ENCODE results near the gene DEAF1. TPM values are rescaled to one million over a fixed set of nuclear protein-coding genes. Genes with fewer than 3 reads are reported as not detected.

DEAF1 gene
- total RNA-seq, 1 donor from 2014 or later: 20.6 TPM

DNA sequence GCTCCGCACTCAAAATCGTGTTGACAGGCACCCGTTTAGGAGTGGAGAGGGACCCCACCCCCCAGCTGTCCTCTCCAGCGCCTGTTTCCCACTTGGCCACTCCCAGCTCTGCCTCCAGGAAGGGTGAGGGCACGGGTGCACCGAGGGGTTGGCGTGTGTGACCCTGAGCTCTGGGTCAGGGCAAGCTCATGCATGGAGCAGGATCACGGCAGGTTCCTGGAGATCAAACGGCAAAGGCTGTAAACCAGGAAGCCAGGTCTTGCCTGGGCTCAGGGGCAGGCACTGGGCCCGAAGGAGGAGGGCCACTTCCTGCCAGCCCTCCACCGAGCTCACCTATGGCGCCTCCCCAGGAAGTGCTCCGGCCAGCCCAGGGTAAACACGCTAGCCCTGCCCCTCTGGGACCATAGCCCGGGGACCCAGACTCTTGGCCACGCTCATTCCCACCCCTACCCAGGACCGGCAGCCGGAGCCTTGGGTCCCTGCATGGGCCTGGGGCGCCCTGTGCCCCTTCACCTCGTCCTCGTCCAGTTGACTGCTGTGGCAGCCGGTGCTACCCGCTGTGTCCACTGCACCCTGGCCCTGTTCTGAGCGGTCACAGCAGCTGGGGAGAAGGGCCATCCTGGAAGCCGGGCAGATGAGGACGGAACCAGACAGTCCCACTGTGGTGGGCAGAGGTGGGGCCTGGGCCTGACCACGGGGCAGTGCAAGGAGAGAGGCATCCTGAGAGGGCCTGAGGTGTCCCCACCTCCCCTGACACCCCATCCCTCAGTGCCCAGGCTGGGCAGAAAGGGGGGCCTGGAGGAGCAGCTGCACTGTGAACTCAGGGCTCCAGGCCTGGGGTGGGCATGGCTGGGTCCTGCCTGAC, 10.0 kb upstream of the DEAF1 start:
- peak; percentile 4 for ATAC-seq
- intact Hi-C loops (cut with DNase I): no loop called here
- no peak for DNase-seq (ENCODE audit: missing footprints)

DNA sequence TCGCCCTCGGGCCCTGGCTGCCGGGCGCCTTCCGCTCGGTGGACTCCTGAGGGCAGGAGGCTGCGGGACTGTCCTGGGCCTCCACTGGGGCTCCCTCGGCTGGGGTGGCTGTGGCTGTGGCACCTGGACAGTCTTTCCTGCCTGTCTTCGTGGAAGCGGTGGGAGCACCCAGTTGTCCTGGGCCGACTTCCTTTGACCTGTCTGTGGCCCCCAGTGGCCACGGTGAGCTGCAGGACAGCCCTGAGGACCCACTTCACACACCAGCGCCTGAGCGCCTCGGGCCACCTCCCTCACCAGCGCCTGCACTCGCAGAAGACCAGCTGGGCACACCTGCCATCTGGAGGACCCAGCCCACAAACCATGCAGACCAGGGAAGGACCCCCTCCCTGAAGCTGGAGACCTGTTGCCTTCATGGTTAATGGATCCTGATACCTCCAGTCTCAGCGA, 9.2 kb upstream of the DEAF1 start:
- DNase-seq (ENCODE audit: missing footprints) (no peak), ATAC-seq (no peak)
- intact Hi-C loops (cut with DNase I): no loop called here

DNA sequence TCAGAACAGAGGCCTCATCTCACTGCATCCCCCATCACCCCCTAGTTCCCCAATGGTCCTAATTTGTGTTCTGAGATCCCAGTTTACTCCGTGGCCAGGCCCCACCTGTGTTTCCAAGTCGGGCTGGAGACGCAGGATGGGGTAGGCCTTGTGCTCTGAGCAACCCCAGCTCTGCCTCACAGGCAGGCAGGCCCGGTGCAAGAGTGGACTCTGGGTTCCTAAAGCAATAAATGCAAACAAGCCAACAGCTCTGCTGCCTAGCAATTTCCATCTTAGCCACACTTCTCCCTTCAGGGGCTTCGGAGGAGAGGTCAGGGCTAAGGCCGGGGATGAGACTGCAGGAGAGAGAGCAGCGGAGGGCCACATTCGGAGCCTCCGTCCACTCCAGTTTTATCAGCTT, 8.5 kb upstream of the DEAF1 start:
- ATAC-seq (no peak), DNase-seq (ENCODE audit: missing footprints) (no peak)
- intact Hi-C loops (cut with DNase I): no loop called here

DNA sequence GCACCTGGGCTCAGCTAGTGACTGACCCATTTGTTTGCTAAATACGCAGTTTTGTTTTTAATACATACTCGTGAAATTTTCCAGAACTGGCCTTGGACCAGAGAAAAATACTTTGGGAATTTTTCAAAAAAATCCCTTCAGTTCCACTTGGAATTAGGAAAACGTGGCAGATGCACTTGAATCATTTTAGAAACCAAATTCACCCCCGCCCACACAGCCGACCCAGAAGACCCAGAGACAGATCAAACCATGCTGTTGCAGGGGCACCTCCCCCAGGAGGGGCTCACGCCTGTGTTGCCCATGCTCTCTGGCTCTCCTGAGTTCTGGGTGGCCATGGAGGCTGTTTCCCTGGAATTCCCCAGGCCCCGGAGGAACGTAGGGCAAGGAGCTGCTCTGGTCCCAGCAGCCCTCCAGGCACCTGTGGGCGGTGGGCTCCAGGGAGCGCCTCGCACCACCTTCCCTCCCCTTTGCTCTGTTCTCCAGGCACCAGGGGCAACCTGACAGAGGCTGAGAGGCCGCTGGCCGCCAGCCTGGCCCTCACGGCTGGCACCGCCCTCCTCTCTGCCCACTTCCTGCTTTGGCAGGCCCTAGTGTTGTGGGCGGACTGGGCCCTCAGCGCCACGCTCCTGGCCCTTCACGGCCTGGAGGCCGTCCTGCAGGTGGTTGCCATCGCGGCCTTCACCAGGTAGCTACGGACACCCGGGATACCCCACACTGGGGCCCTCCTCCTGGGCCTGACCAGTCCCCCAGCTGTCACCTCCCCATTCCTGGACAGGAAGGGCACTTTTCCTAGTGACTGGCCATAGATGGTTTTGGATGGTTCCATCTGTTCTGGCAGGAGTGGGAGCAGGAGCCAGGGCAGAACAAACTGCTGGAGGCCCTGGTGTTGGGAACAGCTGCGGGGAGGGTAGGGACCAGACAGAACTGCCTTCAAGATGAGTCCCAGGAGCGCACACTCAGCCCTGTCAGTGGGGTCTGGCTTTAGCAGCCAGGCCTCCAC, 7.7 kb upstream of the DEAF1 start:
- intact Hi-C loops (cut with DNase I): no loop called here
- DNase-seq (ENCODE audit: missing footprints) (no peak), ATAC-seq (peak; percentile 12)

DNA sequence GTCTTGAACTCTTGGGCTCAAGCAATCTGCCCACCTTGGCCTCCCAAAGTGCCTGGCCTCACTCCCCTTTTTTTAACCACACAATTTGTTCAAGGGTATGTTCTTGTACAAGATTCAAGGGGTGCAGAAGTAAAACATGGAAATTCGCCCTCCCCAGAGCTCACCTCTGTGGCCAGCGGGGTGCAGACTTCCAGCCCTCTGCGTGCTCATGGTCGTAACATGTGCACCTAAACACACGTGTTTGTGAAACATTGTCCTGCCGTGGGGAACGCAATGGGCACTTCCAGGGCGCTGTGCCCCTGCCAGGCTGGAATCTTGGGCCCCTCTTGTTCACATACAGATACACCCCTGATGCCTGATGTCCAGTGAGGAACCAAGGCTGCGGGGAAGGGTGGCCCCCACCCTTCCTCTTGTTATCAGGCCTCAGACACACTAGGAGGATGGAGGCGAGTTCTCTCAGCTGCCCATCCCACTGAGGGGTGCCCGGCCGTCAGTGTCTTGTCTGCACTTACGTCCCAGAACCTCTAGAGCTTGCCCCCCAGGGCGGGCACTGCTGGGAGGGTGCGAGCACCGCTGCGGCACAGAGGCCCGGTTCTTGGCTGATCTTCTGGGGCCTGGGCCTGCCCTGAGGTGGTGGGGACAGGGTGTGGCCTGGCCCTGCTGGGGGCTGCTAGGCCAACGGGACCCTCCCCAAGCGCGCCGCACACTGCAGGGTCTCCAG, 6.9 kb upstream of the DEAF1 start:
- intact Hi-C loops (cut with DNase I): no loop called here
- ATAC-seq: no peak
- DNase-seq (ENCODE audit: missing footprints): no peak

DNA sequence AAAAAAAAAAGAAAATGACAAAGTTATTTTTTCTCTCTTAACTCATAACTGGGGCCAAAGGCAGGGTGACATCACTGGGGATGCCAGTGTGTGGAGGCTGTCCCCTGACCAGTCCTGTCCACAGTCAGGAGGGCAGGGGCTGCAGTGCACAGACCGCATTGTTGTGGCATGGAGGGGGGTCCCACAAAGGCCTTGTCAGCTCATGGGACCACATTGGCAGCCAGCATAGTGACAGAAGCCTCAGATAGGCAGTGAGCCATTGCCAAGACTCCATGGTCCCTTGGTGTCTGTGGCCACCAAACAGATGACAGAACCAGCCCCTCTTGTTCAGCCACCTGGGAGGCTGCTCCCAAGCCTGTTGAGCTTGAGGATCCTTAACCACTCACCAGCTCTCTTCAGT, 4.7 kb upstream of the DEAF1 start:
- ATAC-seq: no peak
- no peak for DNase-seq (ENCODE audit: missing footprints)
- intact Hi-C loops (cut with DNase I): no loop called here

DNA sequence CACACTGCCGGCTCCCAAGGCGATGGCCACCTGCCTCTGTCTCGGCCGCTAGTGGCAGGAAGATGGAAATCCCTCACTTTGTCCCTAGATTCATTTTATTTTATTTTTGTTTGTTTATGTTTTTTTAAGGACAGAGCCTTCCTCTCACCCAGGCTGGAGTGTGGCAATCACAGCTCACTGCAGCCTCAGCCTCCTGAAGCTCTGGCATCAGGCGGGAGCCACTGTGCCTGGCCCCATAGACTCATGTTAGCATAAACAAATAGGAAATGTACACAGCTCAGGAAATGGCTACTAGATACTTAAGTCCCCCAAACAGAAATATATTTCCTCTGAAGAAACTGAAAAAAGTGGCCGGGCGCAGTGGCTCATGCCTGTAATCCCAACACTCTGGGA, 4.1 kb upstream of the DEAF1 start:
- no peak for DNase-seq (ENCODE audit: missing footprints)
- intact Hi-C loops (cut with DNase I): no loop called here
- no peak for ATAC-seq

DNA sequence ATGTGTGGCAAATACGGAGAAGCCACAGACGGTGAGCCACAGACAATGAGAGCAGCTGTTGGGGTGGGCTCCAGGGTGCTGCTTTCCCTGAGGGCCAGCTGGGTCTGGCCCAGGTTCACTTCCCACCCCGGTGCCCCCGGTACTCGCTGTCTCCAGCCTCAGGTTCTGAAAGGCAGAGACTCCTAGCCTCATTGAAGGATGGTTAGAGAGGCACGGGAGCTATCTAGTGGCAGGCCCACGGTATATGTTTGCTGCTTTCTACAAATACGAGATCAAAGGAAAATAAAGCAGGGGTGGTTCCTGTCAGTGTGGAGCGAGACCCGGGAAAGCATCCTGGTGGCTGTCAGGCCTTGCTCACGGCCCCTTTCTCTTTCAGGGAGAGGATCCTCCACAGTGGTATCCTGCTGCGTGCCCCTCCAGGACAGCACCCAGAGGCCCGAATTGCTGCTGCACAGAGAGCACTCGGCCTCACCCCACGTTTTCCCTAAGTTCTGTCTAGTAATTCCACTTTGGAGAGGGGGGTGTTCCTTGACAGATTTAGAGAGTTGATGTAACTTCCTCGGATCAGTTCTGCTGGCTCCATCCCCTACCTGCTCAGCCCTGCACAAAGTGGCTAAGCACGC, 3.6 kb upstream of the DEAF1 start:
- ATAC-seq (no peak), DNase-seq (ENCODE audit: missing footprints) (no peak)
- intact Hi-C loops (cut with DNase I): no loop called here

DNA sequence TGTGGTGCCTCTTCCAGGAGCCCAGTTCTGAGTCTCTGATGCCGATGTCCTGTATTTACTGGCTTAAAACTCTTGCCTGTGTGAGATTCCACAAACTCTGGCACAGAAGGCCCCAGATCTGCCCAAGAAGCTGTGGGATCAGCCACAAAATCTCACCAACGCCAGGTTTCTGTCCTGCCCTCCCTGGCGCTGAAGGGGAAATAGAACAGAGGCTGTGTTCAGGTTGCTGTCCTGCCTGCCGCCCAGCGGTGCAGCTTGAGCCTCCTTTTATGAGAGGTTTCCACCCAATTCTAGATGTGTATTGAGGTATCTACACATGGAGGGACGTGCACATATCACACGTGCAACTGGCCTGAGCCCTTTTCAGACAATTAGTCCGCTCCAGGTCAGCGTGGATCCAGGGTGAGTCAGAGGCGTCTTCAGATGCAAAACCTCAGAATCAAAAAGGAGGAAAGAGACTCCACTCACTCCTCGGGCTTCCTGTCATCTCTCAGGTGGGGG, 2.8 kb upstream of the DEAF1 start:
- intact Hi-C loops (cut with DNase I): no loop called here
- DNase-seq (ENCODE audit: missing footprints) (no peak), ATAC-seq (no peak)

DNA sequence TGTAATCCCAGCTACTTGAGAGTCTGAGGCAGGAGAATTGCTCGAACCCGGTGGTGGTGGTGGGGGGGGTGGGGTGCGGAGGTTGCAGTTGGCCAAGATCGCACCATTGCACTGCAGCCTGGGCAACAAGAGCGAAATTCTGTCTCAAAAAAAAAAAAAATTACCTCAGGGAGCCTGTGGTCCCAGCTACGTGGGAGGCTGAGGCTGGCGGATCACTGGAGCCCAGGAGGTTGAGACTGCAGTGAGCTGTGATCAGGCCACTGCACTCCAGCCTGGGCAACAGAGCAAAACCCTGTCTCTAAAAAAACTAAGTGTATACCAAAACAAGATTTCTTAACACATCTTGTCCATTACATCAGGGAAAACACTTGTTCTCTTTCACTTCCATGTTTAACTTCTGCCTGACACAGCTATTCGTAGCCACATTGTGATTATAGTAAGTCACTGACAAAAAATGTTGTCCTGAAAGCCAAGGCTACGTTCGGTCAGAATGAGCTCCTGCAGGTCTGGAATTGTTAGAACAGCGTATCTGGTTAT, 2.0 kb upstream of the DEAF1 start:
- intact Hi-C loops (cut with DNase I): no loop called here
- ATAC-seq (no peak), DNase-seq (ENCODE audit: missing footprints) (no peak)

DNA sequence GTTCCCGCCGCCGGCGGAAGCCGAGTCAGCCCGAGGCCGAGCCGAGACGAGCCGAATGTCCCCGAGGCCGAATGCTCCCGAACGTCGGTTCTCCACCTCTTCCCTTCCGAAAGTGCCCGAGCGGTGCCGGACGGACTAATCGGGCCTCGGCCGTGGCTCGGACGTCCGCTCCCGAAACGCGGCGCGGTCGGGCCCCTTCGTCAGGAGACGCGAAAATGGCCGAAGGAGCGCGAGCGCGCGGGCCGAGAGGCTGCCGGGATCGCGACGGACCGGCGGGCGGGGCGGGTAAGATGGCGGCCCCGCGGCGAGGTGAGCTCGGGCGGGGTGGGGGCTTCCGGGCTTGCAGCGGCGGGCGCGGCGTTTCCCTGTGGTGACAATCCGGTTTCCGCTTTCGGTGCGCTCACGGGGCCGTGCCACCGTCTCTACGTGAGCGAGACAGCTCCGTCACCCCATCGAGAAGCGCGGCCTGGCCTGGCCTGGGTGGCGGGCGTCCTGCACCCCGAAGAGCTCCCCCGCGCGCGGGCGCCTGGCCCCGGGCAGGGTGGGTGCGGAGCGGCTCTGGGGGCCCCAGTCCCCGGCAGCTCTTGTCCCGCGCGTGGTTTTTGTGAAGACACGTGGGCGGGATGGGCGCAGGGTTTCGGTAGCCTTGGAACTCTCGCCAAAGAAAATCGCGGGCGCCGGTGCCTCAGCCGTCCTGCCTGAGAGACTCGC, 671 bp upstream of the DEAF1 start, which contains the start of gene TMEM80:
Gene TMEM80, plus strand, starts transcription at position 279 of the 711 bp plus-strand sequence. Its CDS starts 12 bp downstream, at position 291.
- peak; percentile 100 for DNase-seq (ENCODE audit: missing footprints)
- intact Hi-C loops (cut with DNase I): no loop called here
- ATAC-seq: peak; percentile 91

DNA sequence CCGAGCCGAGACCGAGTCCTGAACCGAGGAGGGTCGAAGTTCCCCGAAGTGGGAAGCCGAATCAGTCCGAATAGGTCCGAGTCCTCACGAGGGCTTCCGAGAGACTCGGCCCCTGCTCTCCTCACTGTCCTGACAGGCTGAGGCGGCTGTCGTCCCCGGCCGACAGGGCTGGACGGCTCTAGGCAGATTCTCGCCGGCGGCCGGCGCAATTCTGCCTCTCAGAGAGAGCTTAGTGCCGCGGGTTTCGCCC, 191 bp upstream of the DEAF1 start:
- DNase-seq (ENCODE audit: missing footprints): no peak
- intact Hi-C loops (cut with DNase I): no loop called here

DNA sequence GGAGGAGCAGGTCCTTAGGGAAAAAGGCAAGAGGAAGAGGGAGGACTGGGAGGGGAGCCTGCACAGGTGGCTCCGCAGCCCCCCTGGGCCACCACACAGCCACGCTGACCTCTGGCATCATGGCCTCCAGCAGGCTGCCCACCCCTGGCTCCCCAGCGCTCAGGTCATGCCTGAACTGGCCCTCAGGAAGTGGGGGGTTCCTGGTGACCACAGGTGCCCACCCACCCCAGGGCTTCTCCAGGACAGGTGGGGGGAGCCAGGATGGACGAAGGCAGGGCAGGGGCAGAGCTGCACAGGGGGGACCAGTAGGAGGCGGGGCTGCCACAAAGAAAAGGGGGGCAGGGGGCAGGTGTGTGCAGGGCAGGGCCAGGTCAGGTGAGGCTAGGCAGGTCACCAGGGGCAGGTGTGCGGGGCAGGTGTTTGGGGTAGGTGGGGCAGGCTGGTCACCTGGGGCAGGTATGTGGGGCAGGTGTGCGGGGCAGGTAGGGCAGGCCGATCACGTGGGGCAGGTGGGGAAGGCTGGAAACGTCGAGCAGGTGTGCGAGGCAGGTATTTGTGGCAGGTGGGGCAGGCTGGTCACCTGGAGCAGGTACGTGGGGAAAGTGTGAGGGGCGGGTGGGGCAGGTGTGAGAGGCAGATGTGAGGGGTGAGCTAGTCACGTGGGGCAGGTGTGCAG, 997 bp downstream of the DEAF1 start:
- ATAC-seq: no peak
- intact Hi-C loops (cut with DNase I): loop anchor here (5.0 kb wide), 1 partner anchor 77 kb away; the partner anchor contains the start of gene IRF7
- no peak for DNase-seq (ENCODE audit: missing footprints)

More for the DNA sequence above, 191 bp upstream of the DEAF1 start:
- no peak for ATAC-seq

DNA sequence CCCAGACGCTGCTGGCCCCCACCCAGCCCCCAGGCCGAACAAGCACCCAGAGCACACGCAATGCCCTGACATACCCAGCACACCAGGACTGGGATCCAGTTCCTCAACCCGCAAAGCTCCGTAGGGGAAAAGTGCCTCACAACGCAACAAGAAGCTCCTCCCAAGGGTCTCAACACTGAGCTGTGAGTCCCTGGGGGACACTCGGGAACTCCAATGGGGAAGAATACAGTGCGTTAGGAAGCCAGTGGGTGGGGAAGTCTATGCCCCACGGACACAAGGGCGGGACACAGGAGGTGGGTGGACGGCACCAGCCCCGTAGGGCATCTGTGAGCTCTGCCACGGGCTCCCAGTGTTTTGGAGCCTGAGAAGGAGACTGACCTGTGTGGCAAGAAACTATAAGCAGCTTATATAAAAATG, 1.6 kb downstream of the DEAF1 start:
- ATAC-seq (no peak), DNase-seq (ENCODE audit: missing footprints) (no peak)
- intact Hi-C loops (cut with DNase I): loop anchor here (5.0 kb wide), 1 partner anchor 76 kb away; the partner anchor contains the start of gene IRF7

DNA sequence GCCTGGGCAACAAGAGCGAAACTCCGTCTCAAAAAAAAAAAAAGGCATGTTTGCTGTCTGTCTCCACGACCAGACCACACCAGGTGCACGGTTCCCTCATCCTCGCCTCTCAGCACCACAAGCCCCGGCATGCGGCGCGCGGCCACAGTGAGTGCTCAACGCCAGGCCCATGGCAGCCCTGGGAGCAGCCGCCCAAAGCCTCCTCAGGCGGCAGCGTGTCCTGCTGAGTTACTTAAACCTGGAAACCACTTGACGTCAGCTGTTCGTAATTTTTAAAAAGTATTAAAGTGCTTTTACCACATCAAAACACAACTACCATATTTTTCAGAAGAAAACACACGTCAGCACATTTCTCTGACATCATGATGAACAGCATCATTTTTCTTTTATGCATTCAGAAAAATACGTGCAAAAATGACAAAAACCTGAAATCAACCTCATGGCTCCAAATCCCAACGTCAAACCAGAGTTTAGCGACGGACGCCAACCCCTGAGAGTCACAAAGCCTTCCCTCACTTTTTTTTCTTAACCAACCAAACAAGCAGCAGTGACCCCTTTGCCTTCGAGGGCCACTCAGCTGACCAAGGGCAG, 2.1 kb downstream of the DEAF1 start:
- DNase-seq (ENCODE audit: missing footprints) (no peak), ATAC-seq (no peak)
- intact Hi-C loops (cut with DNase I): loop anchor here (5.0 kb wide), 1 partner anchor 76 kb away; the partner anchor contains the start of gene IRF7

DNA sequence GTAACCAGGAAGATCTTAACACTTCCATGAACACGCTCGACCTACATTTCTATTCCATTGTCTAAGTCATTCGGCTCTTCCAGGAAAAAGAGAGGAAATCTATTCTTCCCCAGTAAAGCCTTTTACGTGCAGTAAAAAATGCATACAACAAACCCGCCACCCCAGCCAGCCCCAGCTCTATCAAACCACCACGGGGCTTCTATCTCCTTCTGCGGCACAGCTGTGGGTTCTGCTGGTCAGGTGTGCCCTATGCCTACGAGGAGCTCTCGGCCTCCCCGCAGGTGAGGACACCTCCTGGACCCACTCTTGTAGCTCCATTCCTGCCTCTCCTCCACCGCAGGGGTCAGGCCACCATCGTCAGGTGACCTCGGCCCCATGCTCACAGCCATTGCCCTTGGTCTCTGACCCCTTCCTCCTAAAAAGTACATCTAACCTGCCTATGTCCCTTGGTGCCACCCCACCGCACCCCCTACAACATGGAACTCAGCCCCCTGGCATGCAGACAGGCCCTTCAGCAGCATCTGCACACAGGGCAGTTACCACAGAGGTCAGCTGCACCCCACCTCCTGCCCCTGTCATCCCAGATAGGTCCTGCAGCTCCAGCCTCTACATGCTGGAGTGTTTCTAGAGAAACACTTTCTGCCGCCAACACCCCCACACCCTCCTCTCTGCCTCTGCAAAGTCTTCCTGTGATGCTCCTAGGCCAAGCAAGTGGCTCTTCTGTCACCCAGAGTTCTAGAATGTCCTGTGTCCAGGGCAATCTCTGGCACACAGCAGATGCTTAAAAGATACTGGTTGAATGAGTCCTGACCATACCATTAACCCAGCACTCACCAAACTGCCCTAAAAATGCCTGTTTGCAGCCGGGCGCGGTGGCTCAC, 3.1 kb downstream of the DEAF1 start:
- intact Hi-C loops (cut with DNase I): loop anchor here (5.0 kb wide), 1 partner anchor 75 kb away; the partner anchor contains the start of gene IRF7
- no peak for DNase-seq (ENCODE audit: missing footprints)
- no peak for ATAC-seq
